PC-3 (cell line): ENCODE measurements around the gene SMG7. TPM values are rescaled to one million over a fixed set of nuclear protein-coding genes. Genes with fewer than 3 reads are reported as not detected.

ENCODE experiments used
- ATAC-seq: fragments of 200-7000 bp; cut with Tn5 transposase; 2 replicates; pipeline ENCODE4 v1.9.1; 2020; ENCODE audit warnings: mild to moderate bottlenecking, moderate library complexity
- BruUV-seq: library from RNA; stranded (reverse); fragments of 400-500 nt; replicated peaks from 2 replicates; lab custom pipeline; 2021; lab: Mats Ljungman, UMichigan
- CTCF ChIA-PET: fragments of 300-600 bp; sonication (Branson Sonifier 250); formaldehyde crosslinking; loops from one replicate; lab custom pipeline; 2022; ENCODE audit warnings: antibody characterized with exemption; lab: Charles Lee
- POLR2A ChIA-PET: fragments of 300-600 bp; sonication (Branson Sonifier 250); formaldehyde crosslinking; loops from one replicate; lab custom pipeline; 2022; ENCODE audit warnings: antibody characterized with exemption; ENCODE audit not compliant: unreplicated experiment; lab: Charles Lee
- DNase-seq: peaks from one replicate; pipeline ENCODE4 v3.0.0-alpha.2; 2015
- H2AFZ ChIP-seq: fragments of 300-600 bp; sonication (generic); 2 replicates; pipeline ENCODE4 v1.6.0; 2016; ENCODE audit warnings: antibody characterized with exemption, low read length
- H3F3A ChIP-seq: fragments of 300-600 bp; sonication (generic); one replicate; pipeline ENCODE4 v1.6.0; 2017; ENCODE audit warnings: antibody characterized with exemption, low read length, control low read depth, mild to moderate bottlenecking; ENCODE audit not compliant: unreplicated experiment
- H3K27ac ChIP-seq: fragments of 300-600 bp; sonication (generic); 2 replicates; pipeline ENCODE4 v1.5.1; 2016; ENCODE audit warnings: mild to moderate bottlenecking, low read length
- H3K27me3 ChIP-seq: fragments of 300-600 bp; sonication (generic); 2 replicates; pipeline ENCODE4 v1.6.1; 2016; ENCODE audit warnings: low read length, mixed read lengths
- H3K36me3 ChIP-seq: fragments of 300-600 bp; sonication (generic); 2 replicates; pipeline ENCODE4 v1.6.1; 2016; ENCODE audit warnings: low read depth, mixed run types, low read length, mixed read lengths
- H3K4me1 ChIP-seq: fragments of 300-600 bp; sonication (generic); 2 replicates; pipeline ENCODE4 v1.5.1; 2016; ENCODE audit warnings: low read length; ENCODE audit not compliant: insufficient read depth
- H3K4me2 ChIP-seq: fragments of 300-600 bp; sonication (generic); 2 replicates; pipeline ENCODE4 v1.6.0; 2016; ENCODE audit warnings: low read length
- H3K4me3 ChIP-seq: fragments of 300-600 bp; sonication (generic); 2 replicates; pipeline ENCODE4 v1.5.1; 2016; ENCODE audit warnings: mild to moderate bottlenecking, low read length, mixed read lengths
- H3K79me2 ChIP-seq: fragments of 300-600 bp; sonication (generic); 2 replicates; pipeline ENCODE4 v1.6.1; 2017; ENCODE audit warnings: low read length, mixed read lengths
- H3K9ac ChIP-seq: fragments of 300-600 bp; sonication (generic); 2 replicates; pipeline ENCODE4 v1.6.0; 2016; ENCODE audit warnings: mild to moderate bottlenecking, low read length
- H3K9me2 ChIP-seq: fragments of 300-600 bp; sonication (generic); replicated peaks from 2 replicates; pipeline ENCODE4 v1.6.1; 2016; ENCODE audit warnings: mixed run types, low read length, mixed read lengths
- H3K9me3 ChIP-seq: fragments of 300-600 bp; sonication (generic); 2 replicates; pipeline ENCODE4 v1.6.1; 2016; ENCODE audit warnings: low read length, mixed read lengths
- H4K20me1 ChIP-seq: fragments of 300-600 bp; sonication (generic); 2 replicates; pipeline ENCODE4 v1.6.1; 2016; ENCODE audit warnings: low read length, mixed read lengths
- EZH2 ChIP-seq: fragments of 300-600 bp; sonication (generic); IDR thresholded peaks from one replicate; pipeline ENCODE4 v1.6.1; 2017; ENCODE audit warnings: antibody characterized with exemption, mild to moderate bottlenecking, low read length; ENCODE audit not compliant: unreplicated experiment
- EZH2phosphoT487 ChIP-seq: fragments of 300-600 bp; sonication (generic); IDR thresholded peaks from 2 replicates; pipeline ENCODE4 v1.6.1; 2018; ENCODE audit warnings: mild to moderate bottlenecking, antibody characterized with exemption, low read length, borderline replicate concordance
- intact Hi-C: fragments of 100-400 bp; cut with micrococcal nuclease; formaldehyde crosslinking; loops from 2 replicates; pipeline ENCODE4 v1.9.0; 2023
- total RNA-seq: library from RNA; depleted of rRNA; stranded (reverse); fragments of >200 nt; gene quantifications from 2 replicates; pipeline ENCODE4 v1.2.3, GENCODE V29; 2014
- TF ChIP-seq, protein P1 (sequence below): fragments of 300-600 bp; sonication (generic); conservative IDR thresholded peaks from 2 replicates; pipeline ENCODE4 v1.5.1; 2017; ENCODE audit warnings: antibody characterized with exemption, low read depth, mild to moderate bottlenecking, low read length

SMG7 gene
- total RNA-seq, 1 experiment from 2014 or later = 25.5 TPM

DNA sequence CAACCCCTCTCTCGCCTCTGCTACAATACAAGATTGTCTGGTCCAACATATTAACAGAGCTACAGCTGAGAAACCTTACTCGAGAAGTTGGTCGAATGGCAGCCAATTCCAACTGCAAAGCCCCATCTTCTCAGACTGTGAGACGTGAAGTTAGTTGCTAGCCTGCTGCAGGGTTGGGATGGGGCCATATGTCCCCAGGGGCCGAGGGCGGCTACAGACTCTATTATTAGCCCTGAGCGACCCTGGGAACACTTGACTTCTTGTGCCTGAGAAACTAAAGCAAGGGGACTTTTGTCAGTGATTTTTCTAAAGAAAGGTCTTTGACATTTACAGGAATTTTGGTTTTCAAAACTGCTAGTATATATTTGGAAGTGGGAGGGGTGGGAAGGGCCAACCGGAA, 104.2 kb downstream of the SMG7 start:
- intact Hi-C loops = no loop called here
- Histone ChIP-seq H3K4me1 (no peaks in the 10 kb centered on the region), H2AFZ (no peak overlapping the region), H3K36me3 (no peaks in the 10 kb centered on the region), H3K4me3 (no peak overlapping the region), H3K9me3 (no peaks in the 10 kb centered on the region), H3K9ac (no peak overlapping the region), H4K20me1 (no peaks in the 10 kb centered on the region), H3K9me2 (no peaks in the 10 kb centered on the region), H3F3A (no peaks in the 10 kb centered on the region), H3K79me2 (no peaks in the 10 kb centered on the region), H3K4me2 (no peak overlapping the region), H3K27ac (no peak overlapping the region), H3K27me3 (no peaks in the 10 kb centered on the region)
- ATAC-seq (no peak), DNase-seq (no peak)
- TF ChIP-seq EZH2phosphoT487 = no peak
- TF ChIP-seq EZH2 = no peak
- TF ChIP-seq, protein P1, sequence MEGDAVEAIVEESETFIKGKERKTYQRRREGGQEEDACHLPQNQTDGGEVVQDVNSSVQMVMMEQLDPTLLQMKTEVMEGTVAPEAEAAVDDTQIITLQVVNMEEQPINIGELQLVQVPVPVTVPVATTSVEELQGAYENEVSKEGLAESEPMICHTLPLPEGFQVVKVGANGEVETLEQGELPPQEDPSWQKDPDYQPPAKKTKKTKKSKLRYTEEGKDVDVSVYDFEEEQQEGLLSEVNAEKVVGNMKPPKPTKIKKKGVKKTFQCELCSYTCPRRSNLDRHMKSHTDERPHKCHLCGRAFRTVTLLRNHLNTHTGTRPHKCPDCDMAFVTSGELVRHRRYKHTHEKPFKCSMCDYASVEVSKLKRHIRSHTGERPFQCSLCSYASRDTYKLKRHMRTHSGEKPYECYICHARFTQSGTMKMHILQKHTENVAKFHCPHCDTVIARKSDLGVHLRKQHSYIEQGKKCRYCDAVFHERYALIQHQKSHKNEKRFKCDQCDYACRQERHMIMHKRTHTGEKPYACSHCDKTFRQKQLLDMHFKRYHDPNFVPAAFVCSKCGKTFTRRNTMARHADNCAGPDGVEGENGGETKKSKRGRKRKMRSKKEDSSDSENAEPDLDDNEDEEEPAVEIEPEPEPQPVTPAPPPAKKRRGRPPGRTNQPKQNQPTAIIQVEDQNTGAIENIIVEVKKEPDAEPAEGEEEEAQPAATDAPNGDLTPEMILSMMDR = no peak
- CTCF ChIA-PET = no interaction called here
- no TSS peak for BruUV-seq
- POLR2A ChIA-PET = no interaction called here

DNA sequence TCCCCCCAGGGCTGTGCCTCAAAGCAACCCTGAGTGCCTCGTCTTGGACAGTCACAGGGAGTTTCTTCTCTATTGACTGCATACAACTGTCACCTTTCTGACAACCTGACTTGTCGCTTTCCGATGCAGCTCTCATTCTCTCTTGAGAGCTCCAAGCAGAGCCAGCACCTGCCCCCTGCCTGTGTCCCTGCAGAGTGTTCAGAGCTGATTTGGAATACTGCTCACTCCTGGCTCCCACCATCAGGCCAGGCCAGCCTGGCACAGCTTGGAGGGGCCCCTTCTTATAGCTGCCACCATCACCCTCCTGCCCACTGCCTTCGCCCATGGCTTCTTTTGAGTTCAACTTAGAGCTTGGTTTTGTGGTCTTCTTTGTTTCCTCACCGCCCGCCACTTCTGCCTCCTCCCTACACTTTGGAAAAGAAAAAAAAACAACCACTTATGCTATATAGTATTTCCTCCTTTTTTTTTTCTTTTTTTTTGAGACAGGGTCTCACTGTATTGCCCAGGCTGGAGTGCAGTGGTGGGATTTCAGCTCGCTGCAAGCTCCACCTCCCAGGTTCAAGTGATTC, 105.7 kb downstream of the SMG7 start:
- Histone ChIP-seq H3K79me2 (no peaks in the 10 kb centered on the region), H3K9ac (no peak overlapping the region), H3K9me2 (no peaks in the 10 kb centered on the region), H3K4me3 (no peak overlapping the region), H3K9me3 (no peaks in the 10 kb centered on the region), H3K36me3 (no peaks in the 10 kb centered on the region), H3K4me1 (no peaks in the 10 kb centered on the region), H4K20me1 (no peaks in the 10 kb centered on the region), H2AFZ (no peak overlapping the region), H3K4me2 (no peak overlapping the region), H3K27ac (no peak overlapping the region), H3F3A (no peaks in the 10 kb centered on the region), H3K27me3 (no peaks in the 10 kb centered on the region)
- intact Hi-C loops = no loop called here
- TF ChIP-seq EZH2 = no peak
- TF ChIP-seq, protein P1 = no peak
- no peak for TF ChIP-seq EZH2phosphoT487
- ChIA-PET CTCF (no interaction called here), POLR2A (interaction anchor here (0.7 kb wide), 1 partner anchor 32 kb away, joined by 3 read pairs; no protein-coding TSS in a partner anchor)
- ATAC-seq = no peak
- DNase-seq = no peak
- BruUV-seq = no TSS peak

DNA sequence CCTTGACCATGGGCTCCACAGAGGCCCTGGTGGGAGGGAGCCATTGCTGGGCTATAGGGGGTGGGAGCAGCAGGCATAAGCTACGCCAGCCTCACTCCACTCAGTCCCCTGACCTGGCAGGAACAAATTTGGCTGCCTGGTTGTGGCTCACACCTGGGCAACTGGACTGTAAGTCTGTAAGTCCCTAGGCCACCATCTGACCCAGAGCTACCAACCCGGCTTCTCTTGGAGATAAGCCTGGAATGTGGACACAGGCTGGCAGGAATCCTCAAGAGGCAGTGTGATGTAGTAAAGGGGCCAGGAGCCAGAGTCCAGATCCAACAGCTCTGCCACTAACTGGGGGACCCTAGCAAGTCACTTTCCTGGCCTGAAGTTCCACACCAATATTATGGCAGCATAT, 106.6 kb downstream of the SMG7 start:
- ATAC-seq = no peak
- no peak for TF ChIP-seq EZH2
- TF ChIP-seq, protein P1 = no peak
- H3K4me3 ChIP-seq = no peak overlapping the region
- H2AFZ ChIP-seq = no peak overlapping the region
- H3K36me3 ChIP-seq = no peaks in the 10 kb centered on the region
- no peak overlapping the region for H3K27ac ChIP-seq
- H3K4me2 ChIP-seq = no peak overlapping the region
- no peaks in the 10 kb centered on the region for H3K4me1 ChIP-seq
- ChIA-PET CTCF (no interaction called here), POLR2A (no interaction called here)
- no peaks in the 10 kb centered on the region for H4K20me1 ChIP-seq
- H3K9me2 ChIP-seq = no peaks in the 10 kb centered on the region
- H3K9ac ChIP-seq = no peak overlapping the region
- BruUV-seq = no TSS peak
- DNase-seq = no peak
- no peaks in the 10 kb centered on the region for H3K27me3 ChIP-seq
- intact Hi-C loops = no loop called here
- no peaks in the 10 kb centered on the region for H3K79me2 ChIP-seq
- no peaks in the 10 kb centered on the region for H3K9me3 ChIP-seq
- no peaks in the 10 kb centered on the region for H3F3A ChIP-seq
